NT2/D1 (cell line): ENCODE measurements around the gene BDKRB2.

Experiments used
- DNase-seq: peaks from one replicate; pipeline ENCODE4 v3.0.0-alpha.2; 2011; ENCODE audit warnings: low read depth, low spot score
- H3K27me3 ChIP-seq: 2 replicates; pipeline ENCODE4 v1.6.0; 2011; ENCODE audit warnings: mild to moderate bottlenecking; ENCODE audit not compliant: insufficient read length, insufficient read depth
- H3K36me3 ChIP-seq: 2 replicates; pipeline ENCODE4 v1.6.1; 2011; ENCODE audit warnings: mild to moderate bottlenecking, low read length, mixed read lengths; ENCODE audit not compliant: insufficient read depth, insufficient read length
- H3K4me1 ChIP-seq: 2 replicates; pipeline ENCODE4 v1.5.1; 2011; ENCODE audit not compliant: insufficient read depth, insufficient read length
- H3K4me3 ChIP-seq: 2 replicates; pipeline ENCODE4 v1.5.1; 2011; ENCODE audit warnings: low read depth; ENCODE audit not compliant: insufficient read length
- H3K9ac ChIP-seq: 2 replicates; pipeline ENCODE4 v1.6.0; 2011; ENCODE audit warnings: low read depth; ENCODE audit not compliant: insufficient read length
- H3K9me3 ChIP-seq: 2 replicates; pipeline ENCODE4 v1.5.1; 2011; ENCODE audit warnings: mild to moderate bottlenecking, low read length; ENCODE audit not compliant: insufficient read depth
- SUZ12 ChIP-seq: IDR thresholded peaks from 2 replicates; pipeline ENCODE4 v1.6.1; 2011; ENCODE audit not compliant: insufficient read length, insufficient read depth; ENCODE audit errors: extremely low read depth
- YY1 ChIP-seq: IDR thresholded peaks from 2 replicates; pipeline ENCODE4 v1.6.1; 2011; ENCODE audit not compliant: insufficient read length, insufficient read depth
- ZNF274 ChIP-seq: IDR thresholded peaks from 2 replicates; pipeline ENCODE4 v1.6.1; 2011; ENCODE audit warnings: mild to moderate bottlenecking, low read depth, low read length

Gene BDKRB2

GRCh38 chr14:96260341-96260821, 55.7 kb downstream of the BDKRB2 start:
- no peaks in the 10 kb centered on the region; the same call in 1 of the 2 replicates for H3K9me3 ChIP-seq
- H3K9ac ChIP-seq, result no peak overlapping the region
- no peaks in the 10 kb centered on the region for H3K27me3 ChIP-seq
- no peaks in the 10 kb centered on the region for H3K4me1 ChIP-seq
- no peak overlapping the region for H3K4me3 ChIP-seq
- TF ChIP-seq YY1 (no peak), ZNF274 (no peak), SUZ12 (no peak)
- H3K36me3 ChIP-seq, result no peaks in the 10 kb centered on the region
- no peak for DNase-seq

- no peaks in the 10 kb centered on the region for H3K36me3 ChIP-seq
- no peaks in the 10 kb centered on the region; the same call in 1 of the 2 replicates for H3K9me3 ChIP-seq
- H3K4me3 ChIP-seq, result no peak overlapping the region
- no peak for DNase-seq
- TF ChIP-seq SUZ12 (no peak), ZNF274 (no peak), YY1 (no peak)
- H3K27me3 ChIP-seq, result no peaks in the 10 kb centered on the region
- H3K9ac ChIP-seq, result no peak overlapping the region
- no peaks in the 10 kb centered on the region for H3K4me1 ChIP-seq
Measured at GRCh38 chr14:96261053-96261452, 56.4 kb downstream of the BDKRB2 start.

GRCh38 chr14:96261772-96262655, 57.4 kb downstream of the BDKRB2 start:
- Histone ChIP-seq H3K27me3 (no peaks in the 10 kb centered on the region), H3K4me1 (no peaks in the 10 kb centered on the region), H3K9ac (no peak overlapping the region), H3K4me3 (no peak overlapping the region), H3K9me3 (no peaks in the 10 kb centered on the region; the same call in 1 of the 2 replicates), H3K36me3 (no peaks in the 10 kb centered on the region)
- TF ChIP-seq YY1, result no peak
- no peak for TF ChIP-seq ZNF274
- no peak for TF ChIP-seq SUZ12
- DNase-seq, result no peak

- H3K4me3 ChIP-seq, result no peak overlapping the region
- no peaks in the 10 kb centered on the region for H3K36me3 ChIP-seq
- H3K27me3 ChIP-seq, result no peaks in the 10 kb centered on the region
- no peak overlapping the region for H3K9ac ChIP-seq
- H3K9me3 ChIP-seq, result no peaks in the 10 kb centered on the region
- TF ChIP-seq SUZ12, result no peak
- no peak for TF ChIP-seq ZNF274
- no peak for TF ChIP-seq YY1
- no peak for DNase-seq
- peaks cover 3% of the 10 kb centered on the region for H3K4me1 ChIP-seq
Measured at GRCh38 chr14:96263347-96264199, 58.9 kb downstream of the BDKRB2 start.

GRCh38 chr14:96264200-96264553, 59.5 kb downstream of the BDKRB2 start:
- Histone ChIP-seq H3K4me3 (no peak overlapping the region), H3K9me3 (no peaks in the 10 kb centered on the region), H3K9ac (no peak overlapping the region), H3K27me3 (no peaks in the 10 kb centered on the region), H3K36me3 (no peaks in the 10 kb centered on the region), H3K4me1 (peaks cover 3% of the 10 kb centered on the region)
- no peak for DNase-seq
- no peak for TF ChIP-seq SUZ12
- TF ChIP-seq YY1, result no peak
- no peak for TF ChIP-seq ZNF274

- Histone ChIP-seq H3K27me3 (no peaks in the 10 kb centered on the region), H3K9ac (no peak overlapping the region), H3K36me3 (no peaks in the 10 kb centered on the region), H3K4me1 (peaks cover 3% of the 10 kb centered on the region), H3K4me3 (no peak overlapping the region), H3K9me3 (no peaks in the 10 kb centered on the region)
- DNase-seq, result no peak
- TF ChIP-seq ZNF274, result no peak
- no peak for TF ChIP-seq YY1
Measured at GRCh38 chr14:96264853-96265252, 60.2 kb downstream of the BDKRB2 start.

DNA sequence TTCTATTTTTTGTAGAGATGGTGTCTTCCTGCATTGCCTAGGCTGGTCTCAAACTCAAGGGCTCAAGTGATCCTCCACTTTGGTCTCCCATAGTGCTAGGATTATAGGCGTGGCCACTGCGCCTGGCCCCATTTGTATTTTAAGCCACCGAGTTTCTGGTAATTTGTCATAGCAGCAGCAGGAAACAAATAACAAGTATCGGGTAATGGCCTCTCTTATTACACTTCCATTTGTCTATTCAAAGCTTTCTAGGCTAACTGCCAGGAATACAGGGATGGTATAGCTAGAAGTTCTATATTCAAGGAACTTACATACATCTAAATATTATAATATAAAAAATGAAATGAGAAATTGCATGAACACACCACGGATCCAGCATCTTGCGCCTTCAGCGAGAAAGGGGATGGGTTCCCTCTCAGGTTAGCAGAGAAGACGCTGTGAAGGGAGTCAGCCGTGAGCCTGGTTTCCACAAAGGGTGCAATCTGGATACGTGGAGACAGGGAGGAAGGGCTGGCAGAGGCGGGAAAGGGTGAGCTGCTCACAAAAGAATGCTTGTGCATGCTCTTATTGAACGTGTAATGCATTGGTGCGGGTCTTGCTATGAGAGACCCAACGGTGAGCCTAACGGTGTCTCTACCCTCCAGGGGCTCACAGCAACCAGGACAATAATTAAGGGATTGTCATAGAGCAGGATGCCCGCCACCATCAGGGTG, 60.9 kb downstream of the BDKRB2 start:
- no peak for TF ChIP-seq SUZ12
- TF ChIP-seq YY1, result no peak
- TF ChIP-seq ZNF274, result no peak
- no peak overlapping the region for H3K9ac ChIP-seq
- no peaks in the 10 kb centered on the region for H3K36me3 ChIP-seq
- DNase-seq, result no peak
- H3K4me3 ChIP-seq, result no peak overlapping the region
- H3K27me3 ChIP-seq, result no peaks in the 10 kb centered on the region
- H3K9me3 ChIP-seq, result no peaks in the 10 kb centered on the region
- H3K4me1 ChIP-seq, result peaks cover 3% of the 10 kb centered on the region
